BE2C (cell line): ENCODE data around the gene EFHD1.

Experiments
- DNase-seq: peaks from one replicate; pipeline ENCODE4 v3.0.0-alpha.2; 2020
- H3K27me3 ChIP-seq: fragments of 250-450 bp; sonication (Bioruptor Pico); 2 replicates; pipeline ENCODE4 v1.5.1; 2020; ENCODE audit warnings: mild to moderate bottlenecking
- H3K36me3 ChIP-seq: fragments of 250-450 bp; sonication (Bioruptor Pico); 2 replicates; pipeline ENCODE4 v1.5.1; 2020; ENCODE audit warnings: mild to moderate bottlenecking
- H3K4me1 ChIP-seq: fragments of 250-450 bp; sonication (Bioruptor Pico); 2 replicates; pipeline ENCODE4 v1.5.1; 2020
- H3K4me3 ChIP-seq: 2 replicates; pipeline ENCODE4 v1.5.1; 2011; ENCODE audit warnings: low read depth, low read length
- H3K9me3 ChIP-seq: fragments of 250-450 bp; sonication (Bioruptor Pico); 2 replicates; pipeline ENCODE4 v1.5.1; 2020
- CTCF ChIP-seq: IDR thresholded peaks from 2 replicates; pipeline ENCODE4 v1.5.1; 2012; ENCODE audit warnings: mild to moderate bottlenecking, low read depth, low read length

EFHD1 gene

DNA sequence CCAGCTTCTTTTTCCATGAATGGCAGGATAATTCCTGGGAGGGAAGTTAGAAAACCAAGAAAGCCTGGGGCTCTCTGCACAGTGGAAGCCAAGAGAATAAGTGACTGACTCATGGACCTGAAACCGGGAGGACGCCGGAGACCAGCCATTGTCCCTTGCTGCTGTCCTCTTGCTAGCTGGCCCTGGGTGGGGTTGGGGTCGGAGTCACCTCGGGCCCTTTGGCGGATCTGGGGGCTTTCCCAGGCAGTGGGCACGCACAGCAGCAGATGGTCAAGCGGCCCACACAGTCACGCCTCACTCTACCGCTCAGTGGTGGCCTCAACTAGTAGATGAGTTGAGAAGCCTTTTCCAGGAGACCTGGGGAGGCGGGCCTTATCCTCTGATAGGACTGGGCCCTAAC lies 15.6 kb downstream of the EFHD1 start:
- H3K27me3 ChIP-seq: no peaks in the 10 kb centered on the region
- no peaks in the 10 kb centered on the region for H3K36me3 ChIP-seq
- H3K4me3 ChIP-seq: no peak overlapping the region
- no peaks in the 10 kb centered on the region for H3K9me3 ChIP-seq
- H3K4me1 ChIP-seq: no peaks in the 10 kb centered on the region
- TF ChIP-seq CTCF: no peak
- no peak for DNase-seq

GRCh38 chr2:232652505-232652851 lies 19.1 kb downstream of the EFHD1 start:
- DNase-seq: no peak
- H3K36me3 ChIP-seq: no peaks in the 10 kb centered on the region

GRCh38 chr2:232653441-232653840 lies 20.0 kb downstream of the EFHD1 start:
- no peaks in the 10 kb centered on the region for H3K9me3 ChIP-seq
- H3K36me3 ChIP-seq: no peaks in the 10 kb centered on the region
- DNase-seq: no peak
- H3K4me3 ChIP-seq: no peak overlapping the region
- H3K4me1 ChIP-seq: no peaks in the 10 kb centered on the region
- TF ChIP-seq CTCF: no peak
- no peaks in the 10 kb centered on the region for H3K27me3 ChIP-seq

More at GRCh38 chr2:232652505-232652851, 19.1 kb downstream of the EFHD1 start:
- Histone ChIP-seq H3K4me1 (no peaks in the 10 kb centered on the region), H3K4me3 (no peak overlapping the region), H3K9me3 (no peaks in the 10 kb centered on the region), H3K27me3 (no peaks in the 10 kb centered on the region)
- no peak for TF ChIP-seq CTCF

DNA sequence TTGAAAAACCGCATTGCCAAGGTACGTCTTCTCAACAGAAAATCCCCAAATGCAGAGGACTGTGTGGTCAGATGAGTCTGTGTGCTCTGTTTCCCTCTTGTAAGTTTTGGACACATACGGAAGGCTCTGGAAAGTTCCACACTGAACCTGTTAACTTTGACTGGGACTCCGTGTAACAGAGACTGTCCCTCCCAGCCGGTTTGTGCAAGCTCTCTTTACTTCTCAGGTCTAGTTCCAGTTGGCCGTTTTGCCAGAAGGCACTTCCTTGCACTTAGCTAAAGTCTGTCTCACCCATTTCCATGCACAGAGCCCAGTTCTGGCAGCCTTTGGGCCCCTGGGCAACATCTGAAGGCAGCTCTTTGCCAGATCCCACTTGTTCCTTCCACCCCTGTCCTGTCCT lies 22.0 kb downstream of the EFHD1 start:
- Histone ChIP-seq H3K4me3 (no peak overlapping the region), H3K27me3 (no peaks in the 10 kb centered on the region), H3K36me3 (no peaks in the 10 kb centered on the region), H3K9me3 (no peaks in the 10 kb centered on the region), H3K4me1 (no peaks in the 10 kb centered on the region)
- DNase-seq: no peak
- TF ChIP-seq CTCF: no peak

- Histone ChIP-seq H3K9me3 (no peaks in the 10 kb centered on the region), H3K36me3 (no peaks in the 10 kb centered on the region), H3K27me3 (no peaks in the 10 kb centered on the region), H3K4me1 (no peaks in the 10 kb centered on the region), H3K4me3 (no peak overlapping the region)
- DNase-seq: no peak
- TF ChIP-seq CTCF: no peak; the same call in 1 of the 2 replicates
Measured at GRCh38 chr2:232658217-232658785, 24.9 kb downstream of the EFHD1 start.

DNA sequence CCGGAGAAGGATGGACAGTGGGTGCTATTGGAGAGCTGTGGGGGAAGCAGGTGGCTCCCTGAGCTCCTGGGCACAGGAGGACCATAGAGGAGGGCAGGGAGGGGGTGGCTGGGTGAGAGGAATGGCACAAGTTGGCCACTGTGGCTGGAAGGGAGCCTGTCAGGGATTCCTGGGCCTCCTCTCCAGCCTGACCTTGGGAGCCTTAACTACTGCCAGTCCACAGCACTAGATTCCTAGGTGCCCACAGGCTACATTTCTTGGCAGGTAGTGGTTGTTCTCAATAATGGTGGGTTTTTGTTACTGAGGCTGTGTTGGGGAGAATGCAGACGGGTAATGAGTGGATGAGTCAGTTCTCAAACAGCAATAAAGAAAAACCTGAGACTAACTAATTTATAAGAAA lies 26.0 kb downstream of the EFHD1 start:
- no peaks in the 10 kb centered on the region for H3K4me1 ChIP-seq
- no peaks in the 10 kb centered on the region for H3K36me3 ChIP-seq
- H3K27me3 ChIP-seq: no peaks in the 10 kb centered on the region
- H3K4me3 ChIP-seq: no peak overlapping the region
- TF ChIP-seq CTCF: no peak
- no peaks in the 10 kb centered on the region for H3K9me3 ChIP-seq
- DNase-seq: no peak
